HG03159 (cell line): ENCODE measurements around the gene SLC44A3.

ENCODE experiments used
- ATAC-seq: cut with Tn5 transposase; IDR thresholded peaks from one replicate; pipeline ENCODE4 v1.9.1; 2021; ENCODE audit warnings: mild to moderate bottlenecking, moderate library complexity; ENCODE audit not compliant: unreplicated experiment

The SLC44A3 gene

GRCh38 chr1:94872771-94873495 lies 52.8 kb downstream of the SLC44A3 start:
- no peak for ATAC-seq

DNA sequence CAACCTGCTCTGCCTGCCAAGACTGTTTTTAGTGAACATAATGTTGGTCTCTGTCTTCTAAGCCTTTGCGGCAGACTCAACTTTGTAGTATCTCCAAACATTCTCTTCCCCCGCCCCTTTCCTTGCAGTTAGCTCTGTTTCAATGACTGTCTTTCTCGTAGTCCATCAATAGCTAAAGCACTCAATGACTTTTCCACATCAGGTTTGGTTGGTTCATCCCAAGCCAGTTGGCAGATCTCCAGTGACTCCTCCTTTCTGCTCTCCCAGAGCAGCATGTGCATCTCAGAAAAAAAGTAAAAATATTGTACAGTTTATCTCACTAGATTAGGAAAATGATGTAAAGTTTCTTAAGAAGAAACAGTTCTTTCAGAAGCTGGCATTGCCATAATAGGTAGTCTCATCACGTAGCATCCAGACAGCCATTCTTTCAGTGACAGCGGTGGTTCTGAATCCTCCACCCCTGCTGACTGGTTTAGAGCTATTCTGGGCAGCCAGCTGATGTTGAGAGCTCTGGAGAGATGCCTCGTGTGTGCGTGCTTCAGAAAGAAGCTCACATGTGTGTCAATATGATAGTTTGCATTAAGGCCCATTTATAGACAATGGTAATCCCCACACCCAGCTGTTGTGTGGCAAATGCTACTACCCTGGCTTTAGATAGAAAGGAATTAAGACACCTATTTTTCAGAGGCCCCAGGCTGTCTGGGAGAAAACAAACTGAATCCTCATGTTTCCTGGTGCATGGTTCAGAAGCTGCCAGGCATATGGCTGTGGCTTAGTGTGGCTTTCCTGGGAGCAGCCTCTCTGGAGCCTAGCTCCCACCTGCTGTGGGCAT lies 53.6 kb downstream of the SLC44A3 start:
- ATAC-seq = no peak

GRCh38 chr1:94874423-94874822 lies 54.3 kb downstream of the SLC44A3 start:
- no peak for ATAC-seq

GRCh38 chr1:94875794-94876193 lies 55.6 kb downstream of the SLC44A3 start:
- no peak for ATAC-seq

GRCh38 chr1:94876362-94876761 lies 56.2 kb downstream of the SLC44A3 start:
- ATAC-seq = no peak

DNA sequence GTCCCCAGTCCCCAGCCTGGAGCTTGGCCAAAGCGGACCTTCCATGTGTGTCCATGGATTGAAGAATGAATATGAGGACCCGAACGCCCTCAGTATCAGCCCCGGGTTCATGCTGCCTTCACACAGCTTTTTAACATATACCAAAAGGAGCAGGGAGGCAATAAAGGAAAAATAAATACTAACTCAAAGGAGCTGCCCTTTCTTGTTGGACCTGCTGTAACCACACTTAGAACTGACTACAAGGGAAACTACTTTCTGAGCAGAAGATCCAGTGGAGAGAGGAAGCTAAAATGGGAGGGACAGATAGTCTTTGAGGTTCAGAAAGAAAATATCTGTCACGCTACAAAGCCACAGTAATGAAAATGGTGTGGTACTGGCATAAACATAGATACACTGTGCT lies 58.2 kb downstream of the SLC44A3 start:
- no peak for ATAC-seq

- no peak for ATAC-seq
Measured at GRCh38 chr1:94883691-94884090, 63.5 kb downstream of the SLC44A3 start.

- ATAC-seq = no peak
Measured at GRCh38 chr1:94884106-94884505, 63.9 kb downstream of the SLC44A3 start.

GRCh38 chr1:94884507-94884906 lies 64.3 kb downstream of the SLC44A3 start:
- ATAC-seq = no peak

DNA sequence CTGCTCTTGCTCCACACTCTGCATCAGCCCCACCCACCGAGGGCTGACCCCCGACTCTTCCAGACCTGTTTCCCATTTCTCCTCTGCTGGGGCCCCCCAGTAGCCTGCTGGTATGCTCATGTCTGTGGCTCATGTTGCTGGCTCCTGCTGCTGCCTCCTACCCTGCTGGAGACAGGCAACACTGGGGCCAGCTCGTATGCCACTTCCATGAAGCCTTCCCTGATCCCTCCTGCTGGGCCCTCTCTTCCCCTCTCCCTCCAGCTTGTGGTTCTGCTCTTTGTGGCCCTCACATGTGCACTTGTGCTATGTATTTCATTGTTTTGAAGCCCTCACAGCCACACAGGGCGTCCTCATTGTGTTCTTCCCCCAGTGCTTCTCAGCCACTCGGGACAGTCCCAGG lies 66.2 kb downstream of the SLC44A3 start:
- ATAC-seq = no peak

GRCh38 chr1:94887106-94887505 lies 66.9 kb downstream of the SLC44A3 start:
- no peak for ATAC-seq

GRCh38 chr1:94887603-94888171 lies 67.5 kb downstream of the SLC44A3 start:
- no peak for ATAC-seq

DNA sequence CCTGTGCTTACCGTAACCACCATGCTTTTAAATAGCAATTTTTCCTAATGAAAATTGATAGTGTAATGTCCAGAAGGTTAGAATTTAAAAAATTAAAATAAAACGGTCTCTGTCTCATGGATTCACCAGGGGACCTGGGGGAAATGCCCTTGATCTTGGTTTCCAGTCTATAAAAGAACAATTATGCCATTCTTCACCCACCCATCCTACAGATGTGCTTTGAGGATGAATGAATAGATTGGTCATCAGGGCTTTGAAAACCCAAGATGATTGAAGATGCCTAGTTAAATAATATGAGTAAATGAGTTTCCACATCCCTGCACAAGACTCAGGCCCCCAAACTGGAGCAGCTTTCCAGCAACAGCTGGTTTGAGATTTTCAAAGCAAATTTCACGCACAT lies 68.0 kb downstream of the SLC44A3 start:
- no peak for ATAC-seq

- no peak for ATAC-seq
Measured at GRCh38 chr1:94892604-94893254, 72.6 kb downstream of the SLC44A3 start.

DNA sequence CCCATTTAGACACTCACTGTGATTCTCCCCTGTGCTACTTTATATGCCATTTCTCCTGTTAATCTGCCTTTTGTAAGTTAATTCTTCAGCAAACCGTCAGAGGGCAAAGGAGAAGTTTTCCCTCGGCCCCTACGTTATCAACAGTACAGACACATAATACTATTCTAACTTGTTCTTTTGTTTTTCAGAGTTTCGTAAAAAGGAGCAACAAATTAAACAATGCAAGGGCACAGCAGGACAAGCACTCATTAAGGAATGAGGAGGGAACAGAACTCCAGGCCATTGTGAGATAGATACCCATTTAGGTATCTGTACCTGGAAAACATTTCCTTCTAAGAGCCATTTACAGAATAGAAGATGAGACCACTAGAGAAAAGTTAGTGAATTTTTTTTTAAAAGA lies 74.5 kb downstream of the SLC44A3 start:
- ATAC-seq = no peak

DNA sequence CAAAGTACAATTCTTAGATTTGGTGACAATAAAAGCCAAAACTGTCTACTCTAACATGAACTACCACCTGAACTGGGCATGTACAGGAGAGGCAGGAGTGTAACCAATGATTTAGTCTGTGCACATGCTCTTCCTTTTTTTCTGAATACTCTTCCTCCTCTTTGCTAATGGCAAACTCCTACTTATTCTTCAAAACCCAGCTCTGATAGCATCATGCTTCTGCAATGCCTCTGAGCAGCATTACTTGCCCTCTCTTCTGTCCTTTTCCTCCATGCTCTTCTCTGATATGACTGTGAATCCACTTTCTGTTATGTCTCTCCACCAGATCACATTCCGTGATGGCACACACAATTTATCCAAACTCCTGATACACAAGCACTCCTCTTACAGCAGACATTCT lies 75.4 kb downstream of the SLC44A3 start:
- ATAC-seq = no peak

DNA sequence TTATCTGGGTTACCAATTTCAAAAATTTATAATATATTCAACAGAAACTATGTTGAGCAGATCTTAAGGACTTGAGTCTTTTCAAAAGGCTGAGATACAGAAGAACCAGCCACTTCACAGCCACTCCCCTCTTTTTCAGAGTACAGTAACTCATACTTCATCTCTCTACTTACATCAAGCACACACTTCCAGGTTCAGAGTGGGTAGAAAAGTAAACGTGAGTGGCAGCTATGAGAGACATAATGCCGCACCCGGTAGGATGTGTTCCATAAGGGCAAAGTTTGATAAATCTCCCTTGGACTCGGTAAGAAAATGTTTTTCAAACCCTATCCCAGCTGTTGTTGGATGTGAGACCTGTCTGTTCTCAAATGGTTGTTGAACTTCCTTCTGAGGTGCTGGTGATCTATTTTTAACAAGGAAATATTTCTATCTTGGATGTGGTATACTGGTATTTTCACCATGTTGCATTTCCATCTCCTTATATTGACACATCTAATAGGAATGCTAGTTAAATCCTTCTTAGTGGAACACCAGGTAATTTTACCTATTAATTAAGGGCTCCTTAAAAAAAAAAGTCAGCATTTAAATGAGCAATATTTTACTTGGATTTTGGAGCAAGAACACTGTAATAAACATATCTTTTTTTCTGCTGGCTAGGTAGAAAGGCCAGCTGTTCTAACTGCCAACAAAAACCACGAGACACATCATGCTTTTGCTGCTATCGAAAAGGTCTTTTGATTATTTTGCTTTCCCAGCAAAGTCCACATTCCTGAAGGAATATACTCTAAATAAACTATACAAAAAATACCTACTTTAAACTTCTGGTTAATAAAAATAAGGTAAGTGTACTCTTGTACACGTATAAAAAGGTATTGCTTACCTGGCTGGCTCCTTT lies 78.6 kb downstream of the SLC44A3 start:
- no peak for ATAC-seq

DNA sequence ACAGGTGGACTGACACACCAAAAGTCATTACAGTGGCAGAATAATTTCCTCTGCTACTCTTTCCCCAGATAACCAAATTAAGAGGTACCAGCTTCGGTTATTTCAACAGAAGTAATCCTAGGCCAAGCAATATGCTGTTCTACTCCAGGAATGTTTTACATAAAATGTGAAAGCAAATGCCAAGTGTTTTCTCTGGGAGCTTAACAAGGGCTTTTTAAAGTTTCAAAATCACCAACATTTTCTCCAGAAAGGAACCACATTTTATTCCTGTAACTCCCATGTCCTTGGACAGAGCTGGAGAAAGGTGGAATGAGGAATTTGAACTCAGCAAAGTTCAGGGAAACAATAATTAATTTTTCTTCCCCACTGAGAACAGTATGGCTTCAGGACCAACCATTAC lies 79.6 kb downstream of the SLC44A3 start:
- ATAC-seq = no peak

DNA sequence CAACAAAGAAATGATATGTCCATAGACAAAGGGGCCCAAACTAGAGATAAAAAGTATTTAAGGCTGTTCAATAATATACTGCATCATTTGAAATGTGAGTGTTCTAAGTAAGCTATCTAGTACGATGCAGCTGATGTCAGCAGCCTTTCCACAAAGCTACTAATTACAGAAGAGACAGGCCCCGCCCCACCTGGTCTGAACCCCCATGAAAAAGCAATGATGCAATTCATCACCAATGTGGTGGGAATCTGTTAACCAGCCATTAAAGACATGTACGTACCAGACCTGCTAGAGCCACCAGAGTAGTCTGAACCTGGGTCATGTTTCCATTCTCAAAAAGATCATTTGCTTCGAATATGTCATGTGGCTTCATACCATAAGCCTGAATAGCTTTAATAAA lies 81.7 kb downstream of the SLC44A3 start:
- no peak for ATAC-seq

DNA sequence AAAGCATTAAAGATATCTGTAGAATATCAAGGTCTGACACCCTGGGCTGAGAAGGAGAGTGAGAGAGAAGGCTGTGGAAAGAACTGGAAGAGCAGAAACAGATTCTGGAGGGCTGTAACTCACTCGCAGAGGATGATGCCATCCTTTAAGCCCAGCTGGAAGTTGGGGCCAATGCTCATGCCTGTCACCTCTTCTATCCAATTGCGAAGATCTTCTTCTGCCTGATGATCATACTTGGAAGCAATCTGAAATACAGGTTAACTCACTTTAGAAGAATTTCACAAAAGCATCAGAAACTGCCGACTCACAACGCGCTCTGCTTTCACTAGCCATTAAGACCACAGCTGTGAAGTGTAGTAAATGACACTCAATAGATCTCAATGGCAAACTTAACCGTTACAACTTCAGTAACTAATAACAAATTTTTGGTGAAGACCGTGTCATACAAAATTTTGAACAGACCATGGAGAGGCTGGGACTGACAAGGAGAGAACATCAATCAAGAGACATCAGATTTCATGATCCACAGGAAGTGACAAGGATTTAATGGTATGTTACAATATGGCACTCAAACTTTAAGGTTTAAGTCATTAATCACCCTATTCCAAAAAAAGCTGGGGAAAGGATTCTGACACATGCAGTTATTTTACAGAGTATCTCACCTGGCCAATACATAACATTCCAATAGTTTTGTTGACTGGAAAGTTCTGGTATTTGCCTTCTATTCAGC lies 83.3 kb downstream of the SLC44A3 start:
- no peak for ATAC-seq
